NCI-H146 (cell line): ENCODE data around the gene CHD5.
A peak's percentile ranks its signal among the peaks of the same experiment; 100 is the strongest.

Source experiments
- DNase-seq: peaks from one replicate; lab custom pipeline; 2025; lab: John Stamatoyannopoulos, UW

The CHD5 gene

GRCh38 chr1:6172549-6172948 is 7.6 kb downstream of the CHD5 start:
- no peak for DNase-seq

- DNase-seq: peak; percentile 13
Observed at GRCh38 chr1:6171548-6172124, 8.5 kb downstream of the CHD5 start.

- no peak for DNase-seq
Observed at GRCh38 chr1:6170742-6171201, 9.3 kb downstream of the CHD5 start.

DNA sequence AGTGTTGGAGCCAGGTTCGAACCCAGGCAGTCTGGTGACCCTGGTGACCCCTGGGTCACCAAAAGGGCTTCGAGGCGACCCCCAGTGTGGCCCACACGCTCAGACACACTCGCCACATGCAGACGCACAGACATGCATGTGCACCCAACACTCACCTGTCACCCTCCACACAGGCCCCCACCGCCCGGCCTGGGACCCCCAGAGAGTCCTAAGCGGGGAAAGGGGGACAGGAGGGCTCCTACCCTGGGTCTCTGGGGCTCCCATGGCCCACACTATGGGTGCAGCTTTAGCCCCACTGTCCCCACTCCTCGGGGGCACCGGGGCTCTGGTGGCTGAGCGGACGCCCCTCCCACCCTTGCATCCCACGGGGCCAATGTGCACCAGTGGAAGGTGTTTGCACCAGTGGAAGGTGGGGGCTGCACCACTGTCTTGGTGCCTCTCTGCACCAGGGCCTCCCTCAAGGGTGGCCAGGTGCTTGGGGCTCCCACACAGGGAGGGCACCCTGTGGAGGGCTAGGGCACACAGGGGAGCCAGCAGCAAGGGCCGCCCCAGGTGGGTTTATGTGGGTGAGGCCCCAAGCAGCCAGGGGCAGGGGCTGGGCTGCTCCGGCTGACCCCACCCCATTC is 9.9 kb downstream of the CHD5 start:
- DNase-seq: no peak

DNA sequence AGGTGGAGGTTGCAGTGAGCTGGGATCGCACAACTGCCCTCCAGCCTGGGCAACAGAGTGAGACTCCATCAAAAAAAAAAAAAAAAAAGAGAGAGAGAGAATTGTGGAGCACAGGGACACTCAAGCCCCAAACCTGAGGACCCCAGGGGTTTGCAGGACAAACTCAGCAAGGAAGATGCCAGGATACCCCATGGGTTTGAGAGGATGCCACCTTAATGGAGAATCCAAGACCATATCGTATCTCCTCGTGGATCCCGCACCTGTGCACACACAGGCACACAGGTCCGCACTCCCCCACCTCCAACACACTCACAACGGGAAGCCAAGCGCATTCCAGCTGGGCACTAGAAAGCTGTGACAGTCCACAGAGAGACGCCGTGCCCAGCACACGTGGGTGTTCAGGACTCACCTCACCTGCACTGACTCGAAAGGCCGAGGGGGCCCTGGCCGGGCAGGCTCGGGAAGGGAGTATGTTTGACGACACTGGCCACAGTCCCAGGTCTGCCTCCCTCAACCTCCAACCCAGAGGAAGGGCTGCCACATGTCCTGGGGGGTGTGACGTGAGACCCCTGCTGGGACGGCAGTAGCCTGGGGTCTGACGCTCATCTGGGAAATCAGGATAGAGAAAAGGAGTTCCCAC is 11.1 kb downstream of the CHD5 start:
- DNase-seq: peak; percentile 12

DNA sequence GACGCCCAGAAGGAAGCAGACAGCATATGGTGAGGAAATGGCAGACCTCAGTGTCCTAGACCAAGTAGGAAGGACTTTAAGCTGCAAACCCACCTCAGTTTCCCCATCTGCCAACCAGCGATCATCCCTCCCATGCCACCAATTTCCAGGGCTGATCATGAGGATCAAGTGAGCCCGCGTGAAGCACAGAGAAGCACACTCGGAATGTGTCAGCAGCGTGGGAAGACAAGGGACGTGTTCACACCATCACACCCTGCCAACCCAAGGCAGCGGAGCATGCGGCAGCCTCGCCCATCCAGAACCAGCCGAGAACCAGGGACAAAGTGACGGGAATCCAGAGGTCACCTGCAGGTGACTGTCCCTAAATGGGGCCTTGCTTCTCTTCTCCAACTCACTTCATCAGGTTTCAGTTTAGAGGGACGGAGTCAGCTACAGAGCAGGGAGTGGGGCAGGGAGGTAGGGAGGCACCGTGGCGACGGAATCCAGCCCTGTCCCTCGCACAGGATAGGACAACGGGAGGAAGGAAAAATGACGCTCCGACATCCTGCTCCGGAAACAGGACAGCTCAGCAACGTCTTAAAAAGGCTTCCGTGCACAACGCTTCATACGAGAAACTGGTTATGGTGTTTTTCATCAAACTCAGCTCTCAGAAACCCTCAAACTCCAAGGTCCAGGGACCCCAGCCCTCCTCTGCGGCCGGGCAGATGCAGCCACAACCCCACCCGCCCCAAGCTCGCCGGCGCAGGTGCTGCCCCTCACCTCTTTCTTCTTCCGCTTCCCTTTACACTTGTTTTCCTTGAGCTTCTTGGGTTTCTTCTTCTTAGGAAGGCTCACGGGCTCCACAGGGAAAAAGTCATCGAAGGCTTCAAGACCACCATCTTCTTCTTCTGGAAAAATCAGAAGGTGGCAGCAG is 12.5 kb downstream of the CHD5 start:
- DNase-seq: no peak

DNA sequence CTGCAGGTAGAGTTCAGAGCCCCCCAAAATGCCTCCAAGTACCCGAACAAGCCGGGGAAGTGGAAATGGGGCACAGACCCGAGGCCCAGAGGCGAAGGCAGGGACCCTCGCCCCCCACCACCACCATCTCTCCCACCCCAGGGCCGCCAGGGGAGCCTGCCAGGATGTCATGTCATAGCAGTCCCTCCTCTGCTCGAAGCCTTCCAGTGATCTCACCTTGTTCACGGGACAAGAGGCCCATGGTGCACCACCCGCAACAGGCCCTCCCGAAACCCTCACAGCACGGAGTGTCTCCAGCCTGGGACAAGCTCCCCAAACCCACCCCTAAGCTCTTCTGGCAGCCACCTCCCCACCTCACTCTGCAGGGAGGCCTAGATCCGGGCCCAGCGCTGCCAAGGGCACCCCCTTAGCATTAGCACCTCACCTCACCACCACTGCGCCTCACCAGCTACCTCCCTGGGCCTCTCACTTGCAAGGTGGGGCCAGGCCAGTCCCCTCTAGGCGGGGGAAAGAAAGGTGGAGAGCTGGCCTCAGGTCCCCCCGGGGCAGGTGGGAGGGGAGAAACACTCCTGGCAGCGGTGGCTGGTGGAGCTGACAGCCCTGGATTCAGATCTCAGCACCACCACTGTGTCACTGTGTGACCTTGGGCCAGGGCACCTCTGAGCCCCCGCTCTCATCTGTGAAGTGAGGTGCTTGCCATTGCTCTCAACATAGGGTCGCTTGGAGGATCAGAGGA is 13.3 kb downstream of the CHD5 start:
- no peak for DNase-seq

- DNase-seq: no peak
Observed at GRCh38 chr1:6166221-6166620, 13.9 kb downstream of the CHD5 start.

GRCh38 chr1:6165441-6165985 is 14.6 kb downstream of the CHD5 start:
- DNase-seq: no peak

GRCh38 chr1:6165027-6165426 is 15.1 kb downstream of the CHD5 start:
- DNase-seq: no peak

DNA sequence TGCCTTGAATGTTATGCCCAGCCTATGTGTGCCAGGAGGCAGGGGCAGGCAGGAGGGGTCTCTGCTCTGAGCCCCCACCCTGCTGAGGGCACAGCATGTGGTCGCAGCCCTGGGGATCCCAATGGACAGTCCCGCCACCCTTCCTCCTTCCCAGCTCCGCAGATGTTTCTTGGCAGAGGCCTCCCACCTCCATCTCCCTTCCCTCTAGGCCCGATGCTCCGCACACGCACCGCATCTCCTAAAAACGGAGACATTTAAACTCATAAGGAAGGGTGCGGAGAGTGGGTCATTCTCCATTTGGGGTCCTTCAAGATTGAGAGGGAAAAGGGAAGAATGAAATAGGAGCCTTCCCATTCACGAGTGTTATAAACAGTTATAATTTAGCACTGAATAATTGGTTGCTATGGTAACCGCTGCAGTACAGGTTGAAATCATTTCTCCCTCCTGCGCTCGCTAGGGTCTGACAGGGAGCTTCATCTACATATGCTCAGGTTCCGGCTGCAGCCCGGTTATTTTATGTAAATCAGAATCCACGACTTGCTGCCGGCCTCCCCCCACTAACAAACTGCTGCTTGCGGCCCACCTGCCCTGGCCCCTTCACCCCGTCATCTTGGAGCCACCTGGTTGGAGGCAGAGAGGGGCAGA is 16.0 kb downstream of the CHD5 start:
- DNase-seq: no peak

DNA sequence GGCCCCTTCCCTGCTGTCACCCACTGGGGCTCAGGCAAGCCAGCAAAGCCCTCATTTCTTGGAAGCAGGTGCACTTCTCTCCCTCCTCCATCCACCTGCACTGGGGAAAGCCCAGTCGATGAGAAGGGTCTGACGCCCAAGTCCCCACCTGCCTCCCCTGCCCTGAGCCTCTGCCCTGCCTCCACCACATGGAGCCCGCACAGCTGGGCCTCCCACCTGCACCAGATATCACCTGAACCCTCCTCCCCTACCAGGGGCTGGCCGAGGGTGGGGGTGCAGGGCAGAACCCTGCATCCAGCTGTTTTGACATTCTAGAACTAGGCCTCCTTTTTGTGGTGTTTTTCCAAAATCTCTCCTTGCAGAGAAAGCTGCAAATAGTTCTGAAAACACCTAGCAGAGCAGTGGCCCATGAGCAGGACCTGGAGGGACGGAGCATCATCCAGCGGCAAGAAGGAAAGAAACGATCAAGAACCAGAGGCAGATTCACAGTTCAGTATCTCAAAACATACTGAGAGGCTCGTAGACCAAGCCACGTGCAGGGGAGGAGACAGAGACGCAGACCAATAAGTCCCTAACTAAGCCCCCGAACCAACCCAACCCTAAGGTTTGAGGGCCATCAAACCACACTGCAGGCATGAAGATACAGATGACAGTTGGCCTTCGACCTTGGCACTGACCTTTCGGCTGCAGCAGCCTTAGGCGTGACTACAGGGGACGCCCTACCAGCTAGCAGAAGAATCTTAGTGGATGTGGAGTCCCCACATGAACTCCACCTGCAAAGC is 16.7 kb downstream of the CHD5 start:
- peak; percentile 17 for DNase-seq

- no peak for DNase-seq
Observed at GRCh38 chr1:6162773-6163172, 17.3 kb downstream of the CHD5 start.

- no peak for DNase-seq
Observed at GRCh38 chr1:6162341-6162740, 17.8 kb downstream of the CHD5 start.

DNA sequence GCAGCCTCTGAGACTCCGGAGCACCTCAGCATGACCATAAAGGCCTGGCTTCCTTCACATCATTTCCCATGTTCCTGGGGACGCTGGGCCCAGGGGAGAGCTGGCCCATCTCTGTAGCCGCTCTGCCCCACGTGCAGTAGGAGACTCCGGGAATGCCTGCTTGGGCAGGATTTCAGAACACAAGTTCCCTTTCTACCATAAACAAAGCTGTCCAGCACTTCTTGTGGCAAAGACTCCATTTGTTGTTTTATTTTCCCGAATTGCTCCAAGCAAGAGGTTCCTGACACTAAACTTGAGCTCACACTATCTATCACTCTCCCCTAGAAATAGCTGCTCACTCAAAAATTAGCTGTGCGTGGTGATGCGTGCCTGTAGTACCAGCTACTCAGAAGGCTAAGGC is 21.9 kb downstream of the CHD5 start:
- DNase-seq: no peak

DNA sequence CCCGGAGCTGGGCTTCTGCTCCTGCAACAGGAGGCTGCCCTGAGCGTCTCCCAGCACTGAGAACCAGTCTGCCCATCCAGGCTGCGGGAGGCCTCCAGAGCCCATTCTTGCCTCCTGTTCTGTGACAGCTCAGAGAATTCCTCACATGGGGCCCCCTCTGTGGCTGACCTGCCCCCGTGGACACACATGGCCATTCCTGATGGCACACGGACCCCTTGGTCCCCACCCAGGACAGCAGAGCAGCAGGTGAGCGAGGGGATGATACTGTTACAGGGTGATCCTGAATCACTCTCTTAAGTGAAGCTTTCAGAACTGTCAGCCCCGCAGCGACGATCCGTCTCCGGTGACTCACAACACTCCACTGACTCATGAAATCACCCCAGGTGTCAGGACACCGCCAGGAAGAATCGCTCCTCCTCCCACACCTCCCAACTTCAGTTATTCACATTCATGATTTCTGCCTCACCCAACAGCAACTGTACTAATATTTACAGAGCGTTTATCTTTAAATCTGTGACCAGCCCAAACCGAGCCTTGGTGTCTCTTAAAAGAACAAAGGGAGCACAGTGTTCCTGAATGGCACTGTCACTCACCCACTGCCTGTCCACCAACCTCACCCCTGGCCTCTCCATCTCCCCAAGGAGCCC is 22.5 kb downstream of the CHD5 start:
- DNase-seq: peak; percentile 85

- no peak for DNase-seq
Observed at GRCh38 chr1:6157132-6157527, 23.0 kb downstream of the CHD5 start.

- no peak for DNase-seq
Observed at GRCh38 chr1:6154525-6155319, 25.4 kb downstream of the CHD5 start.

- DNase-seq: peak; percentile 81
Observed at GRCh38 chr1:6152882-6153281, 27.2 kb downstream of the CHD5 start.
